ENCODE results near the gene SDK1. TPM values are rescaled to one million over a fixed set of nuclear protein-coding genes. Genes with fewer than 3 reads are reported as not detected.
A peak's percentile ranks its signal among the peaks of the same experiment; 100 is the strongest.

The SDK1 gene
- total and polyA plus RNA-seq, 8 donors = 1.6 to 11.2 (median 6.6) TPM

- WGBS, 5 donors = 45 to 64% (median 57%) methylated on average over 1 of the region's 1 CpG
- TF ChIP-seq POLR2AphosphoS5 (IDR thresholded peaks at IDR 0.05) (no peak), CTCF (IDR thresholded peaks at IDR 0.05) (no peak), POLR2A (IDR thresholded peaks at IDR 0.05) (no peak), EP300 (IDR thresholded peaks at IDR 0.05) (no peak)
- DNase-seq = no peak
- H3K27me3 ChIP-seq = no peaks in the 10 kb centered on the region
- no peak overlapping the region for H3K4me3 ChIP-seq
- no peaks in the 10 kb centered on the region for H3K9me3 ChIP-seq
- no peak overlapping the region for H3K27ac ChIP-seq
- H3K4me1 ChIP-seq = no peaks in the 10 kb centered on the region
- intact Hi-C loops (cut with DNase I; ENCODE audit: low total_unique reads) = no loop called here
- no peaks in the 10 kb centered on the region for H3K36me3 ChIP-seq
Measured at GRCh38 chr7:3463696-3464095, 162.6 kb downstream of the SDK1 start.

GRCh38 chr7:3464900-3465622, 164.0 kb downstream of the SDK1 start:
- DNase-seq = no peak
- Histone ChIP-seq H3K36me3 (no peaks in the 10 kb centered on the region), H3K27me3 (no peaks in the 10 kb centered on the region), H3K27ac (no peak overlapping the region), H3K9me3 (no peaks in the 10 kb centered on the region), H3K4me1 (no peaks in the 10 kb centered on the region), H3K4me3 (no peak overlapping the region)
- intact Hi-C loops (cut with DNase I; ENCODE audit: low total_unique reads) = no loop called here
- no peak for TF ChIP-seq POLR2AphosphoS5 (IDR thresholded peaks at IDR 0.05)
- TF ChIP-seq POLR2A (IDR thresholded peaks at IDR 0.05) = no peak
- no peak for TF ChIP-seq EP300 (IDR thresholded peaks at IDR 0.05)
- no peak for TF ChIP-seq CTCF (IDR thresholded peaks at IDR 0.05)
- 84 to 89% (median 87%) methylated on average over 9 of the region's 9 CpGs for WGBS, 5 donors

GRCh38 chr7:3466261-3466660, 165.2 kb downstream of the SDK1 start:
- Histone ChIP-seq H3K4me1 (no peaks in the 10 kb centered on the region), H3K4me3 (no peak overlapping the region), H3K27me3 (no peaks in the 10 kb centered on the region), H3K36me3 (no peaks in the 10 kb centered on the region), H3K9me3 (no peaks in the 10 kb centered on the region), H3K27ac (no peak overlapping the region)
- WGBS, 5 donors = 68 to 76% (median 71%) methylated on average over 4 of the region's 4 CpGs
- intact Hi-C loops (cut with DNase I; ENCODE audit: low total_unique reads) = no loop called here
- TF ChIP-seq POLR2A (IDR thresholded peaks at IDR 0.05) (no peak), CTCF (IDR thresholded peaks at IDR 0.05) (no peak), POLR2AphosphoS5 (IDR thresholded peaks at IDR 0.05) (no peak), EP300 (IDR thresholded peaks at IDR 0.05) (no peak)
- peak in 1 of 2 donors; percentile 26 for DNase-seq

DNA sequence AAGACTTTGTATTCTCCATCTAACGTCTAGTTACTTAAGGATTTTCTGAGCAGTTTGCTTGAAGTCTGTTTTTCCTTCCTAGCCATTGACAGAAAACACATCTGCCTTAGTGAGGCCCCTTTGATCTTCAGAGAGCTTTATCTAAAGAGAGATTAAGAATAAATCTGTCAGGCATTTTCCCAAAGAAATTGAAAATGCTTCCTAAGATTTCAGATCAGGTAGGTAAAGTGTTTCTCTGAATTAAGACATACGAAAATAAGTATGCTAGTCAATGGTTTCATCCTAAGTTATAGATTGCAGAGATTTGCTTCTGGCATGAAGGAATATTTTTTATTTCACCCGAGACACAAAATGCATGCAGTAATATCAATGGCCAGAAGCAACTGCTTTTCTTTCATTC, 168.6 kb downstream of the SDK1 start:
- no peak overlapping the region for H3K4me3 ChIP-seq
- TF ChIP-seq CTCF (IDR thresholded peaks at IDR 0.05) (no peak), EP300 (IDR thresholded peaks at IDR 0.05) (no peak), POLR2A (IDR thresholded peaks at IDR 0.05) (no peak)

More for the DNA sequence above, 168.6 kb downstream of the SDK1 start:
- H3K27ac ChIP-seq = no peak overlapping the region
- no peaks in the 10 kb centered on the region for H3K27me3 ChIP-seq
- no peak for DNase-seq
- intact Hi-C loops (cut with DNase I; ENCODE audit: low total_unique reads) = no loop called here
- no peaks in the 10 kb centered on the region for H3K9me3 ChIP-seq
- H3K4me1 ChIP-seq = no peaks in the 10 kb centered on the region
- 56 to 83% (median 74%) methylated on average over 3 of the region's 3 CpGs for WGBS, 5 donors
- no peaks in the 10 kb centered on the region for H3K36me3 ChIP-seq
